ENCODE measurements around the gene ECM2.

The ECM2 gene

GRCh38 chr9:92480986-92481633, 54.7 kb downstream of the ECM2 start:
- no peak overlapping the region for H2AFZ ChIP-seq (ENCODE audit: low read length)
- no peak overlapping the region for H3K27ac ChIP-seq (ENCODE audit: low read length)
- H3K4me1 ChIP-seq (ENCODE audit: low read length) = no peaks in the 10 kb centered on the region
- no peak overlapping the region for H3K4me2 ChIP-seq (ENCODE audit: low read depth, low read length)
- H3K4me3 ChIP-seq (ENCODE audit: low read length) = no peak overlapping the region
- no peaks in the 10 kb centered on the region for H4K20me1 ChIP-seq (ENCODE audit: insufficient read depth, low read length)
- no peak for DNase-seq
- H3K27me3 ChIP-seq (replicated peaks; ENCODE audit: insufficient read depth, low read length) = no peaks in the 10 kb centered on the region
- no peaks in the 10 kb centered on the region for H3K9me2 ChIP-seq (replicated peaks; ENCODE audit: insufficient read depth, low read length)
- H3K9ac ChIP-seq (ENCODE audit: low read length) = no peak overlapping the region
- H3K79me2 ChIP-seq (ENCODE audit: low read length) = no peaks in the 10 kb centered on the region
- H3K9me3 ChIP-seq (replicated peaks; ENCODE audit: insufficient read depth, low read length) = no peaks in the 10 kb centered on the region
- TF ChIP-seq EZH2phosphoT487 (IDR thresholded peaks at IDR 0.05; ENCODE audit: low read length) (no peak), EZH2 (optimal IDR thresholded peaks at IDR 0.05; ENCODE audit: low read depth, low read length) (no peak), CTCF (IDR thresholded peaks at IDR 0.05; ENCODE audit: low read length) (no peak)
- no peaks in the 10 kb centered on the region for H3F3A ChIP-seq (ENCODE audit: insufficient read depth, low read length)
- H3K36me3 ChIP-seq (replicated peaks; ENCODE audit: insufficient read depth, low read length) = no peaks in the 10 kb centered on the region; the same call in 1 of the 2 replicates

- Histone ChIP-seq H3K9me3 (replicated peaks; ENCODE audit: insufficient read depth, low read length) (no peaks in the 10 kb centered on the region), H3F3A (ENCODE audit: insufficient read depth, low read length) (no peaks in the 10 kb centered on the region), H3K9me2 (replicated peaks; ENCODE audit: insufficient read depth, low read length) (no peaks in the 10 kb centered on the region), H3K27ac (ENCODE audit: low read length) (no peak overlapping the region), H3K36me3 (replicated peaks; ENCODE audit: insufficient read depth, low read length) (no peaks in the 10 kb centered on the region; the same call in 1 of the 2 replicates), H3K4me1 (ENCODE audit: low read length) (no peaks in the 10 kb centered on the region), H4K20me1 (ENCODE audit: insufficient read depth, low read length) (no peaks in the 10 kb centered on the region), H3K4me3 (ENCODE audit: low read length) (no peak overlapping the region), H2AFZ (ENCODE audit: low read length) (no peak overlapping the region), H3K79me2 (ENCODE audit: low read length) (no peaks in the 10 kb centered on the region), H3K9ac (ENCODE audit: low read length) (no peak overlapping the region), H3K4me2 (ENCODE audit: low read depth, low read length) (no peak overlapping the region), H3K27me3 (replicated peaks; ENCODE audit: insufficient read depth, low read length) (no peaks in the 10 kb centered on the region)
- no peak for TF ChIP-seq CTCF (IDR thresholded peaks at IDR 0.05; ENCODE audit: low read length)
- TF ChIP-seq EZH2phosphoT487 (IDR thresholded peaks at IDR 0.05; ENCODE audit: low read length) = no peak
- TF ChIP-seq EZH2 (optimal IDR thresholded peaks at IDR 0.05; ENCODE audit: low read depth, low read length) = no peak
- no peak for DNase-seq
These were observed 55.5 kb downstream of the ECM2 start for GRCh38 chr9:92480291-92480771.

- Histone ChIP-seq H3K4me1 (ENCODE audit: low read length) (no peaks in the 10 kb centered on the region), H3K27me3 (replicated peaks; ENCODE audit: insufficient read depth, low read length) (no peaks in the 10 kb centered on the region), H3K9me3 (replicated peaks; ENCODE audit: insufficient read depth, low read length) (no peaks in the 10 kb centered on the region), H3K36me3 (replicated peaks; ENCODE audit: insufficient read depth, low read length) (no peaks in the 10 kb centered on the region; the same call in 1 of the 2 replicates), H3K9ac (ENCODE audit: low read length) (no peak overlapping the region), H3K4me2 (ENCODE audit: low read depth, low read length) (no peak overlapping the region), H3K9me2 (replicated peaks; ENCODE audit: insufficient read depth, low read length) (no peaks in the 10 kb centered on the region), H3K27ac (ENCODE audit: low read length) (no peak overlapping the region), H3F3A (ENCODE audit: insufficient read depth, low read length) (no peaks in the 10 kb centered on the region), H3K79me2 (ENCODE audit: low read length) (no peaks in the 10 kb centered on the region), H2AFZ (ENCODE audit: low read length) (no peak overlapping the region), H4K20me1 (ENCODE audit: insufficient read depth, low read length) (no peaks in the 10 kb centered on the region), H3K4me3 (ENCODE audit: low read length) (no peak overlapping the region)
- TF ChIP-seq EZH2 (optimal IDR thresholded peaks at IDR 0.05; ENCODE audit: low read depth, low read length) (no peak), EZH2phosphoT487 (IDR thresholded peaks at IDR 0.05; ENCODE audit: low read length) (no peak), CTCF (IDR thresholded peaks at IDR 0.05; ENCODE audit: low read length) (no peak)
- no peak for DNase-seq
These were observed 56.4 kb downstream of the ECM2 start for GRCh38 chr9:92479346-92479745.

All from MM.1S (cell line).